Thyroid gland (tissue), 4 donors: ENCODE measurements around the gene OR6C68. TPM values are rescaled to one million over a fixed set of nuclear protein-coding genes. Genes with fewer than 3 reads are reported as not detected.
"Not testable (repeated sequence)": the region's sequence is repeated elsewhere in the genome, so short reads cannot be mapped to it uniquely, and the experiment has no call there.

Experiments
- DNase-seq, 2 donors: peaks; one replicate each; pipeline ENCODE4 v3.0.0-alpha.2; 2019
- H3K27ac ChIP-seq, 3 donors: fragments of 200-600 bp; sonication (generic); 1 replicate in 2 of 3; 2 replicates in 1 of 3; pipeline ENCODE4 v1.5.1; 2016 to 2019; ENCODE audit warnings: mild to moderate bottlenecking in 1 of 3, moderate library complexity in 1 of 3
- H3K27me3 ChIP-seq: fragments of 200-600 bp; sonication (generic); one replicate; pipeline ENCODE4 v1.5.1; 2019
- H3K36me3 ChIP-seq, 2 donors: fragments of 200-600 bp; sonication (generic); one replicate each; pipeline ENCODE4 v1.5.1; 2016 to 2019
- H3K4me1 ChIP-seq, 2 donors: fragments of 200-600 bp; sonication (generic); one replicate each; pipeline ENCODE4 v1.5.1; 2017 to 2019
- H3K4me3 ChIP-seq, 3 donors: fragments of 200-600 bp; sonication (generic); replicated peaks in 1 of 3; 1 replicate in 2 of 3; 2 replicates in 1 of 3; pipeline ENCODE4 v1.5.1; 2016; ENCODE audit warnings: mild to moderate bottlenecking in 1 of 3
- H3K9me3 ChIP-seq: fragments of 200-600 bp; sonication (generic); one replicate; pipeline ENCODE4 v1.5.1; 2017
- POLR2A ChIP-seq, 2 donors: fragments of 450-650 bp; IDR thresholded peaks; one replicate each; pipeline ENCODE4 v1.6.1; 2017; ENCODE audit warnings: antibody characterized with exemption in 2 of 2, mild to moderate bottlenecking in 2 of 2, moderate library complexity in 1 of 2
- WGBS, 2 donors: methylation state at CpG; one replicate each; pipeline ENCODE4 v1.1.5; 2017; 5-methylcytosine and 5-hydroxymethylcytosine counted together
- intact Hi-C: fragments of 100-400 bp; cut with DNase I; formaldehyde crosslinking; loops from one replicate; pipeline ENCODE4 v1.15.1; 2023
- total RNA-seq, 4 donors: library from RNA; depleted of rRNA; stranded (reverse); fragments of >200 nt; gene quantifications; one replicate each; pipeline ENCODE4 v1.2.3, GENCODE V29; 2016
- TF ChIP-seq, protein P1 (sequence below), 6 experiments: fragments of 200-600 bp in 3 of 6; fragments of 450-650 bp in 3 of 6; sonication (generic) in 3 of 6; IDR thresholded peaks; one replicate each; pipeline ENCODE4 v1.5.1; 2016 to 2019; ENCODE audit warnings: antibody characterized with exemption in 6 of 6, mild to moderate bottlenecking in 2 of 6, inconsistent platforms in 1 of 6, moderate library complexity in 1 of 6

The OR6C68 gene
- total RNA-seq = not detected

DNA sequence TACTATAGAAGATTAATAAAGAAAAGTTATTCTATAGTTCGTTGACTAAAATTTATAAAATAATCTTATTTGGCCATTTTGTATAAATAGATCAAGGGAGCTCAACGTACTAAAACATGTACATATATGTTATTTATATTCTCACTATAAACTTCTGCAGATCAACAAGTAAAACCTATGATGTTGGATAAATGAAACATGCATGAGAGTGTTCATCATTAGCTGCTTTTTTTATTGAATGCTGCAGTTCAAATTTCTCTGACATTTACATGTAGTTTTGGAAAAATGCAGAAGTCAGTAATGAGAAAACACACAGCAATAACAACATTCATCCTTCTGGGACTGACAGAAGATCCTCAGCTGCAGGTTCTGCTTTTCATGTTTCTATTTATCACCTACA lies at the start of gene OR6C68:
TSS of gene OR6C68 (plus strand) at position 301 of the 400 bp plus-strand sequence. CDS start at position 301, 0 bp downstream.
- intact Hi-C loops = no loop called here
- DNase-seq = no peak
- no peak for TF ChIP-seq POLR2A (IDR thresholded peaks at IDR 0.05)
- TF ChIP-seq, protein P1, sequence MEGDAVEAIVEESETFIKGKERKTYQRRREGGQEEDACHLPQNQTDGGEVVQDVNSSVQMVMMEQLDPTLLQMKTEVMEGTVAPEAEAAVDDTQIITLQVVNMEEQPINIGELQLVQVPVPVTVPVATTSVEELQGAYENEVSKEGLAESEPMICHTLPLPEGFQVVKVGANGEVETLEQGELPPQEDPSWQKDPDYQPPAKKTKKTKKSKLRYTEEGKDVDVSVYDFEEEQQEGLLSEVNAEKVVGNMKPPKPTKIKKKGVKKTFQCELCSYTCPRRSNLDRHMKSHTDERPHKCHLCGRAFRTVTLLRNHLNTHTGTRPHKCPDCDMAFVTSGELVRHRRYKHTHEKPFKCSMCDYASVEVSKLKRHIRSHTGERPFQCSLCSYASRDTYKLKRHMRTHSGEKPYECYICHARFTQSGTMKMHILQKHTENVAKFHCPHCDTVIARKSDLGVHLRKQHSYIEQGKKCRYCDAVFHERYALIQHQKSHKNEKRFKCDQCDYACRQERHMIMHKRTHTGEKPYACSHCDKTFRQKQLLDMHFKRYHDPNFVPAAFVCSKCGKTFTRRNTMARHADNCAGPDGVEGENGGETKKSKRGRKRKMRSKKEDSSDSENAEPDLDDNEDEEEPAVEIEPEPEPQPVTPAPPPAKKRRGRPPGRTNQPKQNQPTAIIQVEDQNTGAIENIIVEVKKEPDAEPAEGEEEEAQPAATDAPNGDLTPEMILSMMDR (IDR thresholded peaks at IDR 0.05) = no peak
- Histone ChIP-seq H3K36me3 (no peaks in the 10 kb centered on the region), H3K4me1 (no peaks in the 10 kb centered on the region), H3K4me3 (no peak within 1 kb of the TSS), H3K9me3 (no peaks in the 10 kb centered on the region), H3K27me3 (no peaks in the 10 kb centered on the region), H3K27ac (no peak within 1 kb of the TSS)
- 67 to 75% methylated on average over 2 of the region's 2 CpGs for WGBS, 2 donors

DNA sequence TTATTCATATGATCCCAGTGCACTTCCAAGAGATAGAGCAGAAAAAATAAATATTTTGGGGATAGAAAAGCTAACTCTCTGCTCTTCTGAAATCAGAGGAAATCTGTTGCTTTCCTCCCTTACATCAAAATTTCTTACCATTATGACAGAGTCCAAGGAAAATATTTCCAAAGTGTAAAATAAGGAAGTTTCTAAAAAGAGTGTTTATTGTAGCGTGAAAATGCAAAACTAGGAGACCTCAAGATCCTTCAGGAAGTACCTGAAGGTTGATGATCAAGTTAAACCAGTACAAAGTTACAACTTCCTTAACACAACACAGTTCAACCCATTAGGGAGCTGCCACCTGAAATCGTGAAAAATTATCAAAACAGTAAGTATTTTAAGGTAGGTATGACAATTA lies 48.4 kb upstream of the OR6C68 start, which contains the start of gene OR6C2:
TSS of gene OR6C2 (plus strand) at position 301 of the 400 bp plus-strand sequence. CDS start 8,138 bp downstream, outside the sequence.
- TF ChIP-seq, protein P1 (IDR thresholded peaks at IDR 0.05) = no peak
- no peak for TF ChIP-seq POLR2A (IDR thresholded peaks at IDR 0.05)
- H3K27me3 ChIP-seq = no peaks in the 10 kb centered on the region
- no peak within 1 kb of the TSS for H3K27ac ChIP-seq
- no peak within 1 kb of the TSS for H3K4me3 ChIP-seq
- no peaks in the 10 kb centered on the region for H3K9me3 ChIP-seq
- H3K36me3 ChIP-seq = no peaks in the 10 kb centered on the region
- WGBS, 2 donors = 26 to 37% methylated on average over 2 of the region's 2 CpGs
- H3K4me1 ChIP-seq = no peaks in the 10 kb centered on the region
- DNase-seq = no peak
- intact Hi-C loops = no loop called here

DNA sequence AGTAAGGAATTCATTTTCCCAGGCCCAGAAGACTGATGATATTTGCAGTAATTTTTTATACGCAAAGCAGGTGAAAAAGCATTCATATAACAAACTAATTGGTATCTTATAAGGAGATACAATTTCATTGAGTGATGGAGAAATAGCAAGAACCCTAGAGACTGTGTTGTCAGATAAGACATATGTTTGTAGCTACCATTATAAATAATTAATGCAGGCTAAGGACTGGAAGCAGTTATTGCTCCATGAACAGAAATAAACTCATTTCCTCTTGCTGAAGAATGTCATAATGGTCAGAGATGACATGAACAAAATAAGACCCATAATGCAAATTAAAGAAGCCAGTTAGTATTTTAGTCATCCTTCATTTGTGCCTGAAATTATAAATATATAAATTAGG lies 46.8 kb upstream of the OR6C68 start:
- intact Hi-C loops = no loop called here
- 98 to 100% methylated on average over 1 of the region's 1 CpG for WGBS, 2 donors
- DNase-seq = no peak

DNA sequence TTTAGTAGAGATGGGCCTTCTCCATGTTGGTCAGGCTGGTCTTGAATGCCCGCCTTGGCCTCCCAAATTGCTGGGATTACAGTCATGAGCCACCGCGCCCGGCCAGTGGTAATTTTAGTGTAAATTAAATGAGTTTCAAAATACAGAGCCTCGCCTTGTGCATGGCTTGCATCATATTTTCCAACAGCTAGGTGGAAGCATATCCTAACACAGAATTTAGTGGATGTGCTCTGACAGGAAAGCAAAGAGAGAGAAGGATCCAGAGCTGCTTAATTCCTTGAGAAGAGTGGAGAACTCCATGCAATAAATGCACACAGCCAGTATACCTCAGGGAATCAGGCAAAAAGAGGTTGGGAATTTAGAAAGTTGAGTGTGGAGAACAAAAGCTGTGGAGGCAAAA lies 45.9 kb upstream of the OR6C68 start:
- H3K9me3 ChIP-seq = no peaks in the 10 kb centered on the region
- TF ChIP-seq, protein P1 (IDR thresholded peaks at IDR 0.05) = no peak
- no peak for TF ChIP-seq POLR2A (IDR thresholded peaks at IDR 0.05)
- WGBS, 2 donors = 88 to 90% methylated on average over 5 of the region's 5 CpGs
- H3K36me3 ChIP-seq = no peaks in the 10 kb centered on the region
- no peak for DNase-seq
- no peaks in the 10 kb centered on the region for H3K27me3 ChIP-seq
- H3K4me3 ChIP-seq = no peak overlapping the region
- no peaks in the 10 kb centered on the region for H3K4me1 ChIP-seq
- no peak overlapping the region for H3K27ac ChIP-seq
- intact Hi-C loops = no loop called here

More for the DNA sequence above, 46.8 kb upstream of the OR6C68 start:
- Histone ChIP-seq H3K4me1 (no peaks in the 10 kb centered on the region), H3K4me3 (no peak overlapping the region), H3K27ac (no peak overlapping the region), H3K9me3 (no peaks in the 10 kb centered on the region), H3K36me3 (no peaks in the 10 kb centered on the region), H3K27me3 (no peaks in the 10 kb centered on the region)
- no peak for TF ChIP-seq POLR2A (IDR thresholded peaks at IDR 0.05)
- TF ChIP-seq, protein P1 (IDR thresholded peaks at IDR 0.05) = no peak

DNA sequence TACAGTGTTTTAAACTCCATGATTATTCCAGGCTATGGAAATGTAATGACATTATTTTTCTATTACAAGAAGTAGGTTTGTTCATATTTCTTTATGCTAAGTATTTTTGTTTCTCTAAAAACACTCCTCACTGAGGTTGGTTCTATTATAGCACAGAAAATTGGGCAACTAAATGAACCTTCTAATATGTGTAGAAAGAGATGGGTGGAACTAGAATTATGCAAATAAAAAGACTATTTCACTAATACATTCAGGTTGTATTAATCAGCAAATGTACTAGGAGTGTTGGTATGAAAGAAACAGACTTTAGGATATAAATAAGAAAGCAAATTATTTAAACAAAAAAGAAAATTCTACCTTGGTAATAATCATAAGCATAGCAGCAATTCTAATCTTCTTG lies 43.4 kb upstream of the OR6C68 start:
- Histone ChIP-seq H3K4me1 (no peaks in the 10 kb centered on the region), H3K27me3 (no peaks in the 10 kb centered on the region), H3K9me3 (no peaks in the 10 kb centered on the region), H3K27ac (no peak overlapping the region), H3K4me3 (no peak overlapping the region), H3K36me3 (no peaks in the 10 kb centered on the region)
- no peak for TF ChIP-seq POLR2A (IDR thresholded peaks at IDR 0.05)
- TF ChIP-seq, protein P1 (IDR thresholded peaks at IDR 0.05) = no peak
- intact Hi-C loops = no loop called here
- DNase-seq = no peak

DNA sequence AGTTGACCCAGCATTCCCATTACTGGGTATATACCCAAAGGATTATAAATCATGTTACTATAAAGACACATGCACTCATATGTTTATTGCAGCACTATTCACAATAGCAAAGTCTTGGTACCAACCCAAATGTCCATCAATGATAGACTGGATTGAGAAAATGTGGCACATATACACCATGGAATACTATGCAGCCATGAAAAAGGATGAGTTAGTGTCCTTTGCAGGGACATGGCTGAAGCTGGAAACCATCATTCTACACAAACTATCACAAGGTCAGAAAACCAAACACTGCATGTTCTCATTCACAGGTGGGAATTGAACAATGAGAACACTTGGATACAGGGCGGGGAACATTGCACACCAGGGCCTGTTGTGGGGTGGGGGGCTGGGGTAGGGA lies 27.3 kb upstream of the OR6C68 start:
- H3K27ac ChIP-seq, intact Hi-C loops, H3K4me3 ChIP-seq, H3K27me3 ChIP-seq, H3K9me3 ChIP-seq, H3K4me1 ChIP-seq, DNase-seq, H3K36me3 ChIP-seq: not testable (repeated sequence)
- 91 to 100% methylated on average over 1 of the region's 1 CpG for WGBS, 2 donors
